IMR-90 (cell line): ENCODE data around the gene VSIG10L2. TPM values are rescaled to one million over a fixed set of nuclear protein-coding genes. Genes with fewer than 3 reads are reported as not detected.

Experiments
- ATAC-seq: fragments of 200-7000 bp; cut with Tn5 transposase; 2 replicates; pipeline ENCODE4 v1.9.1; 2020; ENCODE audit warnings: low read depth, mild to moderate bottlenecking, moderate library complexity
- Bru-seq: library from RNA; stranded (reverse); fragments of 400-500 nt; gene quantifications from one replicate; lab custom pipeline; 2021; lab: Mats Ljungman, UMichigan
- BruChase-seq, 2 experiments: library from RNA; stranded (reverse); fragments of 400-500 nt; gene quantifications; one replicate each; lab custom pipeline; 2021; lab: Mats Ljungman, UMichigan
- BruUV-seq: library from RNA; stranded (reverse); fragments of 400-500 nt; replicated peaks from 2 replicates; lab custom pipeline; 2021; lab: Mats Ljungman, UMichigan
- CTCF ChIA-PET: fragments of 300-600 bp; formaldehyde crosslinking; extraction: SDS; loops from one replicate; lab custom pipeline; 2021; ENCODE audit warnings: antibody characterized with exemption; lab: Yijun Ruan, JAX
- POLR2A ChIA-PET: fragments of 300-600 bp; sonication (Branson Sonifier 250); formaldehyde crosslinking; loops from one replicate; lab custom pipeline; 2022; ENCODE audit warnings: antibody characterized with exemption; ENCODE audit not compliant: unreplicated experiment; lab: Charles Lee
- DNase-seq: peaks from one replicate; pipeline ENCODE4 v3.0.0; 2013
- H2AFZ ChIP-seq: replicated peaks from 2 replicates; pipeline ENCODE3; 2013; ENCODE audit warnings: low read length, mild to moderate bottlenecking; ENCODE audit not compliant: poor library complexity
- H2AK5ac ChIP-seq: 2 replicates; pipeline ENCODE4 v1.6.1; 2013; ENCODE audit warnings: low read depth, low read length, inconsistent platforms
- H2AK9ac ChIP-seq: replicated peaks from 2 replicates; pipeline ENCODE3; 2013; ENCODE audit warnings: mild to moderate bottlenecking, low read depth, low read length, moderate library complexity; ENCODE audit not compliant: poor library complexity
- H2BK120ac ChIP-seq: 2 replicates; pipeline ENCODE4 v1.6.1; 2013; ENCODE audit warnings: low read depth, low read length, inconsistent platforms
- H2BK15ac ChIP-seq: 3 replicates; pipeline ENCODE4 v1.6.1; 2013; ENCODE audit warnings: low read depth, low read length, inconsistent platforms
- H2BK20ac ChIP-seq: 2 replicates; pipeline ENCODE4 v1.6.1; 2013; ENCODE audit warnings: low read depth, mild to moderate bottlenecking, inconsistent platforms, low read length, moderate library complexity
- H2BK5ac ChIP-seq: 2 replicates; pipeline ENCODE4 v1.6.1; 2013; ENCODE audit warnings: mild to moderate bottlenecking, low read depth, low read length, inconsistent platforms; ENCODE audit not compliant: poor library complexity, severe bottlenecking
- H3K14ac ChIP-seq: replicated peaks from 2 replicates; pipeline ENCODE4 v1.6.1; 2013; ENCODE audit warnings: low read depth, low read length, inconsistent platforms
- H3K18ac ChIP-seq: 2 replicates; pipeline ENCODE4 v1.6.1; 2013; ENCODE audit warnings: low read depth, low read length, control low read depth
- H3K23ac ChIP-seq: 2 replicates; pipeline ENCODE4 v1.6.1; 2013; ENCODE audit warnings: low read depth, low read length, inconsistent platforms
- H3K27ac ChIP-seq: 2 replicates; pipeline ENCODE4 v1.5.1; 2013; ENCODE audit warnings: mild to moderate bottlenecking, control low read depth, low read length; ENCODE audit not compliant: insufficient read depth
- H3K27me3 ChIP-seq: 2 replicates; pipeline ENCODE4 v1.6.1; 2013; ENCODE audit warnings: low read length; ENCODE audit not compliant: control insufficient read depth, insufficient read depth
- H3K36me3 ChIP-seq: 2 replicates; pipeline ENCODE4 v1.6.1; 2013; ENCODE audit warnings: low read length, mixed read lengths; ENCODE audit not compliant: control insufficient read depth, insufficient read depth
- H3K4ac ChIP-seq: 2 replicates; pipeline ENCODE4 v1.6.1; 2013; ENCODE audit warnings: low read depth, low read length, inconsistent platforms
- H3K4me1 ChIP-seq: 2 replicates; pipeline ENCODE4 v1.6.1; 2013; ENCODE audit warnings: low read length, mixed read lengths; ENCODE audit not compliant: control insufficient read depth, insufficient read depth
- H3K4me2 ChIP-seq: 2 replicates; pipeline ENCODE4 v1.6.1; 2013; ENCODE audit warnings: low read depth, mild to moderate bottlenecking, control low read depth, low read length, moderate library complexity
- H3K4me3 ChIP-seq: 2 replicates; pipeline ENCODE4 v1.5.1; 2013; ENCODE audit warnings: low read depth, mild to moderate bottlenecking, control low read depth, low read length, moderate library complexity; ENCODE audit not compliant: insufficient read depth
- H3K56ac ChIP-seq: 2 replicates; pipeline ENCODE4 v1.6.1; 2013; ENCODE audit warnings: low read length, inconsistent platforms; ENCODE audit not compliant: insufficient read depth; ENCODE audit errors: extremely low read depth
- H3K79me1 ChIP-seq, 2 experiments: 2 replicates each; pipeline ENCODE4 v1.6.1; 2013; ENCODE audit warnings: low read length in 2 of 2, inconsistent platforms in 1 of 2, low read depth in 1 of 2
- H3K9ac ChIP-seq: 2 replicates; pipeline ENCODE4 v1.6.1; 2013; ENCODE audit warnings: low read depth, low read length, control low read depth
- H3K9me1 ChIP-seq: 2 replicates; pipeline ENCODE4 v1.6.1; 2013; ENCODE audit warnings: low read length, inconsistent platforms; ENCODE audit not compliant: insufficient read depth
- H3K9me3 ChIP-seq: 2 replicates; pipeline ENCODE4 v1.6.1; 2013; ENCODE audit warnings: low read length; ENCODE audit not compliant: control insufficient read depth, insufficient read depth
- H4K20me1 ChIP-seq: 2 replicates; pipeline ENCODE4 v1.6.1; 2013; ENCODE audit warnings: low read length, inconsistent platforms; ENCODE audit not compliant: insufficient read depth
- H4K5ac ChIP-seq: 2 replicates; pipeline ENCODE4 v1.6.1; 2013; ENCODE audit warnings: mild to moderate bottlenecking, low read depth, low read length, control low read depth
- H4K8ac ChIP-seq, 2 experiments: 2 replicates each; pipeline ENCODE4 v1.6.1; 2013; ENCODE audit warnings: low read depth in 2 of 2, low read length in 2 of 2, control low read depth in 1 of 2, inconsistent platforms in 1 of 2
- H4K91ac ChIP-seq: 2 replicates; pipeline ENCODE4 v1.6.1; 2013; ENCODE audit warnings: low read depth, low read length, inconsistent platforms; ENCODE audit not compliant: insufficient read depth
- MAFK ChIP-seq: IDR thresholded peaks from 2 replicates; pipeline ENCODE4 v1.6.1; 2012; ENCODE audit warnings: low read depth, low read length, improper control_type of control experiment
- NFE2L2 ChIP-seq: fragments of 150-350 bp; IDR thresholded peaks from 2 replicates; pipeline ENCODE4 v1.6.1; 2016; ENCODE audit warnings: low read depth, mild to moderate bottlenecking, low read length
- RAD21 ChIP-seq: IDR thresholded peaks from 2 replicates; pipeline ENCODE4 v1.6.1; 2012; ENCODE audit warnings: low read length, improper control_type of control experiment
- RFX5 ChIP-seq: IDR thresholded peaks from 2 replicates; pipeline ENCODE4 v1.8.0; 2012; ENCODE audit warnings: low read depth, mild to moderate bottlenecking, low read length, moderate library complexity
- SMC3 ChIP-seq: fragments of 150-350 bp; IDR thresholded peaks from 2 replicates; pipeline ENCODE4 v1.6.1; 2016; ENCODE audit warnings: low read depth, mild to moderate bottlenecking, antibody characterized with exemption, low read length, moderate library complexity
- WGBS, 2 experiments: methylation state at CpG; one replicate each; pipeline versions ENCODE4 v1.1.5 to v1.1.7; 2013; ENCODE audit warnings: missing lambda C conversion rate in 2 of 2; ENCODE audit not compliant: insufficient read length in 1 of 2; ENCODE audit errors: extremely low coverage in 2 of 2; 5-methylcytosine and 5-hydroxymethylcytosine counted together
- dilution Hi-C: fragments of 300-500 bp; cut with HindIII; formaldehyde crosslinking; loops from one replicate; pipeline ENCODE4 v1.14.3; 2018; ENCODE audit warnings: low sequenced_read_pairs; ENCODE audit not compliant: unreplicated experiment
- in situ Hi-C: fragments of 300-500 bp; cut with MboI; formaldehyde crosslinking; loops from 3 replicates; pipeline ENCODE4 v1.14.3; 2019; ENCODE audit warnings: low sequenced_read_pairs, inconsistent platforms, mixed read lengths
- intact Hi-C: fragments of 100-400 bp; cut with micrococcal nuclease; formaldehyde crosslinking; loops from 2 replicates; pipeline ENCODE4 v1.10.0; 2022
- long read RNA-seq: library from polyadenylated mRNA; unstranded; transcript quantifications from one replicate; pipeline ENCODE4 v2.0.0, GENCODE V29; 2021; ENCODE audit not compliant: unreplicated experiment
- polyA plus RNA-seq, 3 experiments: library from polyadenylated mRNA; depleted of rRNA; stranded (reverse); fragments of >200 nt; gene quantifications; 2 replicates each; pipeline ENCODE4 v1.2.3, GENCODE V29; 2012; ENCODE audit warnings: low replicate concordance in 1 of 3
- total RNA-seq: library from RNA; depleted of rRNA; stranded (reverse); fragments of >200 nt; gene quantifications from 2 replicates; pipeline ENCODE4 v1.2.3, GENCODE V29; 2012; rRNA removed
- TF ChIP-seq, protein P1 (sequence below): conservative IDR thresholded peaks from 2 replicates; pipeline ENCODE4 v1.5.1; 2012; ENCODE audit warnings: mild to moderate bottlenecking, low read depth, low read length, improper control_type of control experiment
- TF ChIP-seq, protein P2 (sequence below): fragments of 150-350 bp; IDR thresholded peaks from 2 replicates; pipeline ENCODE4 v1.6.1; 2016; ENCODE audit warnings: low read depth, mild to moderate bottlenecking, low read length, moderate library complexity, borderline replicate concordance

Gene VSIG10L2
- under 0.01 TPM in 1 of 2 replicates, not detected in the other for total RNA-seq
- polyA plus RNA-seq (2012; rRNA removed) = not detected in 2 replicates
- polyA plus RNA-seq (2012; cell fraction: cytosol; rRNA removed) = not detected in 2 replicates
- 0.14 TPM in 1 of 2 replicates, not detected in the other for polyA plus RNA-seq (2012; cell fraction: nucleus; rRNA removed; ENCODE audit: low replicate concordance)
- Bru-seq, nascent RNA = not detected
- BruChase-seq, experiment 1, labeled RNA remaining after a 6-hour chase = not detected
- BruChase-seq, experiment 2, labeled RNA remaining after a 2-hour chase = not detected
- long read RNA-seq = 0 reads

- Histone ChIP-seq H2BK120ac (no peak within 1 kb of the TSS), H3K27ac (no peak within 1 kb of the TSS), H4K20me1 (no peaks in the 10 kb centered on the region), H2AK9ac (no peak within 1 kb of the TSS), H2AK5ac (no peak within 1 kb of the TSS), H3K4me3 (no peak within 1 kb of the TSS), H3K14ac (no peak within 1 kb of the TSS), H2AFZ (no peak within 1 kb of the TSS), H3K4ac (no peak within 1 kb of the TSS), H2BK5ac (no peak within 1 kb of the TSS), H3K27me3 (peaks cover 20% of the 10 kb centered on the region; the same call in 1 of the 2 replicates), H3K9me3 (no peaks in the 10 kb centered on the region), H3K18ac (no peak within 1 kb of the TSS), H3K79me1 (no peaks in the 10 kb centered on the region), H4K8ac (no peak within 1 kb of the TSS), H4K91ac (no peak within 1 kb of the TSS), H2BK20ac (no peak within 1 kb of the TSS), H3K9ac (no peak within 1 kb of the TSS), H3K56ac (no peak within 1 kb of the TSS), H3K4me2 (no peak within 1 kb of the TSS), H4K5ac (no peak within 1 kb of the TSS), H3K4me1 (no peaks in the 10 kb centered on the region), H3K23ac (no peak within 1 kb of the TSS), H3K36me3 (no peaks in the 10 kb centered on the region), H3K9me1 (no peaks in the 10 kb centered on the region), H2BK15ac (no peak within 1 kb of the TSS)
- ATAC-seq = no peak
- POLR2A ChIA-PET = no interaction called here
- intact Hi-C loops = no loop called here
- in situ Hi-C loops = no loop called here
- no TSS peak for BruUV-seq
- TF ChIP-seq RFX5 (no peak), NFE2L2 (no peak), MAFK (no peak), SMC3 (no peak), RAD21 (no peak)
- TF ChIP-seq, protein P1, sequence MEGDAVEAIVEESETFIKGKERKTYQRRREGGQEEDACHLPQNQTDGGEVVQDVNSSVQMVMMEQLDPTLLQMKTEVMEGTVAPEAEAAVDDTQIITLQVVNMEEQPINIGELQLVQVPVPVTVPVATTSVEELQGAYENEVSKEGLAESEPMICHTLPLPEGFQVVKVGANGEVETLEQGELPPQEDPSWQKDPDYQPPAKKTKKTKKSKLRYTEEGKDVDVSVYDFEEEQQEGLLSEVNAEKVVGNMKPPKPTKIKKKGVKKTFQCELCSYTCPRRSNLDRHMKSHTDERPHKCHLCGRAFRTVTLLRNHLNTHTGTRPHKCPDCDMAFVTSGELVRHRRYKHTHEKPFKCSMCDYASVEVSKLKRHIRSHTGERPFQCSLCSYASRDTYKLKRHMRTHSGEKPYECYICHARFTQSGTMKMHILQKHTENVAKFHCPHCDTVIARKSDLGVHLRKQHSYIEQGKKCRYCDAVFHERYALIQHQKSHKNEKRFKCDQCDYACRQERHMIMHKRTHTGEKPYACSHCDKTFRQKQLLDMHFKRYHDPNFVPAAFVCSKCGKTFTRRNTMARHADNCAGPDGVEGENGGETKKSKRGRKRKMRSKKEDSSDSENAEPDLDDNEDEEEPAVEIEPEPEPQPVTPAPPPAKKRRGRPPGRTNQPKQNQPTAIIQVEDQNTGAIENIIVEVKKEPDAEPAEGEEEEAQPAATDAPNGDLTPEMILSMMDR = no peak
- TF ChIP-seq, protein P2, sequence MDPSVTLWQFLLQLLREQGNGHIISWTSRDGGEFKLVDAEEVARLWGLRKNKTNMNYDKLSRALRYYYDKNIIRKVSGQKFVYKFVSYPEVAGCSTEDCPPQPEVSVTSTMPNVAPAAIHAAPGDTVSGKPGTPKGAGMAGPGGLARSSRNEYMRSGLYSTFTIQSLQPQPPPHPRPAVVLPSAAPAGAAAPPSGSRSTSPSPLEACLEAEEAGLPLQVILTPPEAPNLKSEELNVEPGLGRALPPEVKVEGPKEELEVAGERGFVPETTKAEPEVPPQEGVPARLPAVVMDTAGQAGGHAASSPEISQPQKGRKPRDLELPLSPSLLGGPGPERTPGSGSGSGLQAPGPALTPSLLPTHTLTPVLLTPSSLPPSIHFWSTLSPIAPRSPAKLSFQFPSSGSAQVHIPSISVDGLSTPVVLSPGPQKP = no peak
- no peak for DNase-seq
- CTCF ChIA-PET = no interaction called here
- 92% methylated on average over 2 of the region's 8 CpGs; no CpG with 5 or more reads in 1 of the 2 experiments for WGBS, 2 experiments
- dilution Hi-C loops = no loop called here
These were observed at the start of gene VSIG10L2 for GRCh38 chr11:125945797-125946520. Gene VSIG10L2, plus strand, starts transcription at chr11:125946044. Its CDS starts 12 bp downstream, at chr11:125946056.
